GM19397 (cell line): ENCODE results near the gene SEMA4D.

Source experiments
- ATAC-seq: cut with Tn5 transposase; IDR thresholded peaks from one replicate; pipeline ENCODE4 v1.9.1; 2021; ENCODE audit warnings: mild to moderate bottlenecking, moderate library complexity; ENCODE audit not compliant: unreplicated experiment

The SEMA4D gene

DNA sequence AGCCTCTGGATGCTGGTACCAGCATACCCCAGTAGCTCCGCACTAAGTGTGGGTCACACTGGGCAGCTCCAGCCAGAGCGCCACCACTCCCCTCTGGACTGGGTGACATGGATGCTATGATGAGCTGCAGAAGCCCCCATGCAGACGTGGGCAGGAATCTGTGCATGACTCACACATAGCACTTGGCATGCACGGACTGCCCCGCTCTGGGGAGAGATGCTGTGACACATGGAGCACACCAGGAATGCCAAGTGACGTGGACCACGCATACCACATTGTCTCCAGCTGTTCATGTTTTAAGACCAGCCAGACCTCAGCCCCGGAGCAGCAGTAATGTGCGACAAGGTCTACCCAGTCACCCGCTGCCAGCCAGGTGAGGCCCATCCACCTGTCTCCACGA lies 64.1 kb downstream of the SEMA4D start:
- no peak for ATAC-seq

GRCh38 chr9:89432986-89433530 lies 64.9 kb downstream of the SEMA4D start:
- ATAC-seq, result no peak

- peak; percentile 36 for ATAC-seq
These were observed 65.8 kb downstream of the SEMA4D start for GRCh38 chr9:89431930-89432725.

GRCh38 chr9:89430995-89431394 lies 66.9 kb downstream of the SEMA4D start:
- ATAC-seq, result no peak

GRCh38 chr9:89428901-89429890 lies 68.7 kb downstream of the SEMA4D start:
- no peak for ATAC-seq

GRCh38 chr9:89428222-89428761 lies 69.6 kb downstream of the SEMA4D start:
- no peak for ATAC-seq

- ATAC-seq, result no peak
These were observed 70.2 kb downstream of the SEMA4D start for GRCh38 chr9:89427621-89428221.

- peak; percentile 77 for ATAC-seq
These were observed 71.4 kb downstream of the SEMA4D start for GRCh38 chr9:89426384-89426961.

DNA sequence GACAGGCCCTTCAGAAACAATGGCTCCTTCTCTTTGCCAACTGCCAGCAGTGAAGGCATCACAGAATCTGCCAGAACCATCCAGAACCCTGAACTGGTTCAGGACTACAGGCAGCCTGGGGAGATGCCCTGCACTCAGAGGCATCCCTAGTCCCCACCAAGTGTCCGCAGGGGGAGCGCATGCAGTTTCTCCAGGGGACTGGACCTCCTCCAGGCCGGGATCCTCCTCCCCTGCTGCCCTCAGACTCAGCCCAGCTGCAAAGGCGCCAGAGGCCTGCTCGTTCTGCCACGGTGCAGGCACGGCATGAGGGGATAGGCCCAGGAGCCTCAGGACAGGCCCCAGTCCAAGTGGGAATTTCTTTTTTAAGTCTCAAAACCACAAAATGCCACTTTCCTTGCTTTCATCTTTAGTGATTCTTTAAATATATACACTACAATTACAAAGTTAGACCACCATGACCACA lies 72.0 kb downstream of the SEMA4D start:
- ATAC-seq, result no peak

DNA sequence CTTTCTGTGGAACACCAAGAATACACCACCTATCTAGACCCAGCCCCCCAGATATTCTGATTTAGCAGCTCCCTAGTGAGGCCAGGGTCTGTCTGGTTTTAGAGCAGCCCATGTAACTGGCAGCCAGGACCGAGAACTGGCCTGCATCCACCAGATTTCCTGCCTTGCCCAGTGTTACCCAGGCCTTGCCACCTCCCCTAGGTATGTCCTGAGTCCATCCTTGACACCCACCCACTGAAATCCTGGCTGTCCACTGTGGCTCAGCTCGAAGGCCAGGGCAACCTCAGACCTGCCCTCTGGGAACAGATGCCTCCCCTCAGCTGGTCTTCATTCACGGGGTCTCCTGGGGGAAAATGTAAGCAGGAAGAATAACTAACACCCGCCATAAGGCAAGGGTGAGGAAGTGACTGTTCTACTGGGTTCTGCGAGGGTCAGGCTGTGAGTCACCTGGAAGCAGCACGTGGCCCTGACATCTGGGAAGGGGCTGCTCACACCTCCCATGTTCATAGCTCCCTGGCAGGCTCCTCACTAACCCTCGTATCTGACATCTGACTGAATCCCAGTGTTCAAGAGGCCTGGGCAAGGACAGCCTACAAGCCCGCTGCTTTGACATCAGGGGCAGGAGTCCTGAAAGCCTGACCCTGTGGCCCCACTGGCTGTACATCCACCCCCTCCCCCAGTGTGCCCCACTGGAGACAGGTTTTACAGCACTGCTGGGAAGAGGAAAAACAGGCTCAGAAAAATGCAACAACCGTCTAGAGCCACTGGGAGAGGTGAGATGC lies 72.7 kb downstream of the SEMA4D start:
- no peak for ATAC-seq

- ATAC-seq, result no peak
These were observed 75.5 kb downstream of the SEMA4D start for GRCh38 chr9:89422151-89422975.

DNA sequence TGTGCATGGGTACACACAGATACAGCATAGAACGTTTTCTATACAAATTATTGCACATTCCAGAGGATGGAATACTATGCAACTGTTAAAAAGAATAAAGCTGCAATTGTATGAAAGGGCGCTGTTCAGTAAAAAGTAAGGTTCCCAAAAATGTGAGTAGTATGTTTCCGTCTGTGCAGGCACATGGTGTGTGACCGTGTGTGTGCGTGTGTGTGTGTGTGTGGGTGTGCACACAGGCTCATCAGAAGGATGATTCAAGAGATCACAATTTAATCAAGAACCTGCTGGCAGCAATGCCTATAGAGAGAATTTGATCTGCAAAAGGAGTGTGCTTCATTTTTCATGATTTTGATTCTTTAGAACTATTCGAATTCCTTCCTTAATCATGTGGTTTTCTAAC lies 76.3 kb downstream of the SEMA4D start:
- ATAC-seq, result no peak

- ATAC-seq, result no peak
These were observed 77.3 kb downstream of the SEMA4D start for GRCh38 chr9:89420397-89421178.

GRCh38 chr9:89419978-89420394 lies 77.9 kb downstream of the SEMA4D start:
- ATAC-seq, result no peak

- peak; percentile 69 for ATAC-seq
These were observed 78.9 kb downstream of the SEMA4D start for GRCh38 chr9:89418882-89419640.

DNA sequence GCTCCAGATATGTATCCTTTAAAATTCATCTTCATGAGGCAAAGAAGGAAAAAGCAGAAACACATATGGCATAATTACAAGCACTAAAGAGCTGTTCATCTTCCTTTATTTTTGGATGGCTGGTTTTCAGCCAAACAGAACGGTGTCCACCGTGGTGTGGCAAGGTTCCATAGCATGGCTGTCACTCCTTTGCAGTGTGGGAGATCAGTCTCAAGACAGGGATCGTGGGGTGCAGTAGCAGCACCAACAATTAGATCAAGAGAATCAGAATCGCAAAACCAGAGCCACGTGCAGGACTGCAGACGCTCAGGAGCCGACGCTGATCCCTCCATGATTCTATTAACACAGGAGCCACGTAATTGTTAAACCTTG lies 79.5 kb downstream of the SEMA4D start:
- no peak for ATAC-seq

DNA sequence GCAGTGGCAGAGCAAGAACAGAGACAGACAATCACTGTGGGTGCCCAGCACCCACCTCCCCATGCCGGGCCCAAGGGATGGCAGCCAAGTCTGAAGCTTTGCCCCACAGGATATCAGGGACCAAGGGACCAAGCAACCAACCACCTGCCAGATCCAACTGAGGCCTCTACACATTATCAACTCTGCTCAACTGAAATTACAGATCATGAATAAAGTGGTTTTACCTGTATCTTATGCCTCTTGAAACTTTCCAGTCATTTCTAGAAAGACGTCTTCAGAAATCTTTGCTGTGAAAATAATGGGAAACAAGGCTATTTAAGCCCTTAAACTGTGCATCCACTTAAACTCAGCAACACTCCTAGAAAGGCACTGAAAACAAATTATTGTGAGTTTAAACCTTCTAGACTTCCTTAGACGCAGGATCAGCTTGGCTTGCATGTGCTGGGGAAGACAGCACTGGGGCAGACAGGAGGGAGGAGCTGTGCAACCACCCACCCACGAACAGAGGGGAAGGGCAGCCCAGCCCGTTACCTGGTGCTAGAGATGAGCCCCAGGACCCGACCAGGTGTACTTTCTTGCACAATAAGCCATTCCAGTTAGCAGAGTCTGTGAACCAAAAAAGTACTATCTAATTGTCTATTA lies 80.0 kb downstream of the SEMA4D start:
- no peak for ATAC-seq
